ENCODE results near the gene CRKL.

The CRKL gene

GRCh38 chr22:20983081-20983771 lies 66.0 kb downstream of the CRKL start:
- no peak for DNase-seq

GRCh38 chr22:20985720-20986119 lies 68.5 kb downstream of the CRKL start:
- no peak for DNase-seq

- no peak for DNase-seq
Observed at GRCh38 chr22:20986365-20986764, 69.2 kb downstream of the CRKL start.

- DNase-seq: no peak
Observed at GRCh38 chr22:20987375-20987774, 70.2 kb downstream of the CRKL start.

- DNase-seq: no peak
Observed at GRCh38 chr22:20988573-20989322, 71.5 kb downstream of the CRKL start.

- DNase-seq: no peak
Observed at GRCh38 chr22:20989323-20990138, 72.3 kb downstream of the CRKL start.

- DNase-seq: no peak
Observed at GRCh38 chr22:20990184-20991180, 73.3 kb downstream of the CRKL start.

GRCh38 chr22:20991252-20992055 lies 74.2 kb downstream of the CRKL start:
- no peak for DNase-seq

GRCh38 chr22:20992056-20992442 lies 74.8 kb downstream of the CRKL start:
- DNase-seq: no peak

- DNase-seq: no peak
Observed at GRCh38 chr22:20992456-20993303, 75.5 kb downstream of the CRKL start.

GRCh38 chr22:20993304-20994127 lies 76.3 kb downstream of the CRKL start:
- no peak for DNase-seq

- no peak for DNase-seq
Observed at GRCh38 chr22:20994128-20994901, 77.1 kb downstream of the CRKL start.

GRCh38 chr22:20994902-20995241 lies 77.7 kb downstream of the CRKL start:
- no peak for DNase-seq

GRCh38 chr22:20995329-20996030 lies 78.3 kb downstream of the CRKL start:
- DNase-seq: no peak

- no peak for DNase-seq
Observed at GRCh38 chr22:20996031-20996410, 78.8 kb downstream of the CRKL start.

- no peak for DNase-seq
Observed at GRCh38 chr22:20996598-20997535, 79.7 kb downstream of the CRKL start.
